WTC11 (cell line): Measurements from ENCODE around the gene SAMD9L. TPM values are rescaled to one million over a fixed set of nuclear protein-coding genes. Genes with fewer than 3 reads are reported as not detected.

Experiments used
- ATAC-seq: fragments of 200-7000 bp; cut with Tn5 transposase; 2 replicates; pipeline ENCODE4 v1.10.0; 2021; ENCODE audit warnings: mild to moderate bottlenecking, moderate library complexity
- CTCF ChIA-PET: fragments of 300-600 bp; sonication (Branson Sonifier 250); formaldehyde crosslinking; loops from one replicate; lab custom pipeline; 2021; ENCODE audit warnings: antibody characterized with exemption; lab: Charles Lee
- POLR2A ChIA-PET: fragments of 350-600 bp; sonication (Branson Sonifier 250); formaldehyde crosslinking; loops from one replicate; lab custom pipeline; 2021; ENCODE audit warnings: antibody characterized with exemption; lab: Charles Lee
- DNase-seq: peaks from one replicate; pipeline ENCODE4 v3.0.0; 2021; ENCODE audit warnings: low spot score
- H3K27ac Mint-ChIP-seq: 2 replicates; pipeline ENCODE4 v1.8.0; 2021; ENCODE audit warnings: mixed read lengths
- H3K27me3 Mint-ChIP-seq: 2 replicates; pipeline ENCODE4 v1.8.0; 2021; ENCODE audit warnings: low read depth, mild to moderate bottlenecking, moderate library complexity, mixed read lengths
- H3K36me3 Mint-ChIP-seq: 2 replicates; pipeline ENCODE4 v1.8.0; 2021; ENCODE audit warnings: mixed read lengths
- H3K4me1 Mint-ChIP-seq: 2 replicates; pipeline ENCODE4 v1.8.0; 2022; ENCODE audit warnings: mixed read lengths
- H3K4me3 Mint-ChIP-seq: 2 replicates; pipeline ENCODE4 v1.8.0; 2021; ENCODE audit warnings: mild to moderate bottlenecking, moderate library complexity, mixed read lengths
- H3K9me3 Mint-ChIP-seq: 2 replicates; pipeline ENCODE4 v1.8.0; 2021; ENCODE audit warnings: mixed read lengths
- CREM ChIP-seq: sonication (generic); formaldehyde crosslinking; IDR thresholded peaks from 2 replicates; pipeline ENCODE4 v1.8.1; 2022; ENCODE audit warnings: mild to moderate bottlenecking, missing genetic modification reagents, moderate library complexity
- EMX1 ChIP-seq: fragments of 250-450 bp; sonication (Bioruptor Pico); IDR thresholded peaks from 2 replicates; pipeline ENCODE4 v1.8.0; 2021; ENCODE audit warnings: mild to moderate bottlenecking
- ESRRA ChIP-seq: sonication (generic); formaldehyde crosslinking; IDR thresholded peaks from 2 replicates; pipeline ENCODE4 v1.8.1; 2022; ENCODE audit warnings: mild to moderate bottlenecking, missing genetic modification reagents, borderline replicate concordance
- GRHL2 ChIP-seq: fragments of 250-450 bp; sonication (Bioruptor Pico); IDR thresholded peaks from 2 replicates; pipeline ENCODE4 v1.8.0; 2022; ENCODE audit warnings: mild to moderate bottlenecking, moderate library complexity; ENCODE audit not compliant: insufficient replicate concordance, severe bottlenecking
- JAZF1 ChIP-seq: fragments of 250-450 bp; sonication (Bioruptor Pico); IDR thresholded peaks from 2 replicates; pipeline ENCODE4 v1.9.0; 2021; ENCODE audit warnings: moderate library complexity, mild to moderate bottlenecking, inconsistent platforms
- KAT7 ChIP-seq: sonication (generic); formaldehyde crosslinking; IDR thresholded peaks from 2 replicates; pipeline ENCODE4 v1.8.1; 2023; ENCODE audit warnings: missing genetic modification reagents, mild to moderate bottlenecking, borderline replicate concordance
- MYBL2 ChIP-seq: sonication (generic); formaldehyde crosslinking; IDR thresholded peaks from 2 replicates; pipeline ENCODE4 v1.8.1; 2023; ENCODE audit warnings: mild to moderate bottlenecking, moderate library complexity, missing genetic modification reagents
- NR1H2 ChIP-seq: sonication (generic); formaldehyde crosslinking; IDR thresholded peaks from 2 replicates; pipeline ENCODE4 v1.9.0; 2021; ENCODE audit warnings: mild to moderate bottlenecking, moderate library complexity, missing genetic modification reagents
- NR3C1 ChIP-seq: sonication (generic); formaldehyde crosslinking; conservative IDR thresholded peaks from 2 replicates; pipeline ENCODE4 v1.8.1; 2023; ENCODE audit warnings: low read depth, mild to moderate bottlenecking, missing genetic modification reagents
- SMAD4 ChIP-seq: sonication (generic); formaldehyde crosslinking; IDR thresholded peaks from 2 replicates; pipeline ENCODE4 v1.8.0; 2022; ENCODE audit warnings: mild to moderate bottlenecking, missing genetic modification reagents
- TEAD4 ChIP-seq: sonication (generic); formaldehyde crosslinking; IDR thresholded peaks from 2 replicates; pipeline ENCODE4 v1.8.0; 2022; ENCODE audit warnings: mild to moderate bottlenecking, missing genetic modification reagents
- ZNF671 ChIP-seq: fragments of 250-450 bp; sonication (Bioruptor Pico); IDR thresholded peaks from 2 replicates; pipeline ENCODE4 v1.8.0; 2021; ENCODE audit warnings: mild to moderate bottlenecking
- total RNA-seq: library from RNA; stranded (reverse); gene quantifications from 3 replicates; pipeline ENCODE4 v1.2.3, GENCODE V29; 2021
- TF ChIP-seq, protein P1 (sequence below): sonication (generic); formaldehyde crosslinking; IDR thresholded peaks from 2 replicates; pipeline ENCODE4 v1.8.1; 2023; ENCODE audit warnings: mild to moderate bottlenecking, missing genetic modification reagents, moderate library complexity
- TF ChIP-seq, protein P2 (sequence below): sonication (generic); formaldehyde crosslinking; IDR thresholded peaks from 2 replicates; pipeline ENCODE4 v1.8.0; 2022; ENCODE audit warnings: missing genetic modification reagents
- TF ChIP-seq, protein P3 (sequence below): sonication (generic); formaldehyde crosslinking; IDR thresholded peaks from 2 replicates; pipeline ENCODE4 v1.8.1; 2022; ENCODE audit warnings: missing genetic modification reagents, borderline replicate concordance
- TF ChIP-seq, protein P4 (sequence below): fragments of 250-450 bp; sonication (Bioruptor Pico); IDR thresholded peaks from 2 replicates; pipeline ENCODE4 v1.9.0; 2021; ENCODE audit warnings: mild to moderate bottlenecking
- TF ChIP-seq, protein P5 (sequence below): fragments of 250-450 bp; sonication (Bioruptor Pico); conservative IDR thresholded peaks from 2 replicates; pipeline ENCODE4 v1.9.0; 2021; ENCODE audit warnings: mild to moderate bottlenecking
- TF ChIP-seq, protein P6 (sequence below): sonication (generic); formaldehyde crosslinking; IDR thresholded peaks from 2 replicates; pipeline ENCODE4 v1.8.0; 2022; ENCODE audit warnings: mild to moderate bottlenecking, missing genetic modification reagents

The SAMD9L gene
- total RNA-seq, 1 experiment from 2014 or later, result 0.15 TPM

DNA sequence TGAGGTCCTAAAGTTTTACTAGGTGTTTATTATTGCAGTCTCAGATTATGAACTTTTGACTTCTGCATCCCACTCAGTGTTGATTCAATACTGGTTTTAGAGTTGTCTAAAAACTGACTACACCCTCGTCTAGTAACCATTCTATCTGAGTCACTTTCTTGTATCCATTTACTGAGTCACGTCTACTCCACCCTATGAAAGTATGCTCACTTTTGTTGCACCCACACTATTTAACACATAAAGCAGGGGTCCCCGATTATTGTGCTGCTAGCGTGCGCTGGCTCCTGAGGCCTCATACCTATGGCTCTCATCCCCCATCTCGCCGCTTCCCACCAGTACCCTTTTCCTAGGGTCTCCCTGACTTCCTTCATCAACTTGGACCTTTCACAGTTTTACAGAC is 32.4 kb downstream of the SAMD9L start:
- CTCF ChIA-PET, result no interaction called here
- DNase-seq, result no peak
- no peak for TF ChIP-seq ZNF671 (CRISPR knock-in tag)
- TF ChIP-seq EMX1 (CRISPR knock-in tag), result no peak
- TF ChIP-seq, protein P1, sequence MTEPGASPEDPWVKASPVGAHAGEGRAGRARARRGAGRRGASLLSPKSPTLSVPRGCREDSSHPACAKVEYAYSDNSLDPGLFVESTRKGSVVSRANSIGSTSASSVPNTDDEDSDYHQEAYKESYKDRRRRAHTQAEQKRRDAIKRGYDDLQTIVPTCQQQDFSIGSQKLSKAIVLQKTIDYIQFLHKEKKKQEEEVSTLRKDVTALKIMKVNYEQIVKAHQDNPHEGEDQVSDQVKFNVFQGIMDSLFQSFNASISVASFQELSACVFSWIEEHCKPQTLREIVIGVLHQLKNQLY (CRISPR knock-in tag), result no peak
- TF ChIP-seq NR1H2 (CRISPR knock-in tag), result no peak
- no peak for TF ChIP-seq GRHL2 (CRISPR knock-in tag)
- no peak for TF ChIP-seq TEAD4 (CRISPR knock-in tag)
- POLR2A ChIA-PET, result no interaction called here
- Mint-ChIP-seq H3K4me1 (peaks cover 7% of the 10 kb centered on the region; the same call in 1 of the 2 replicates), H3K9me3 (peaks cover 21% of the 10 kb centered on the region), H3K27me3 (peaks cover 13% of the 10 kb centered on the region), H3K4me3 (no peak overlapping the region), H3K27ac (no peak overlapping the region), H3K36me3 (no peaks in the 10 kb centered on the region)
- ATAC-seq, result no peak

DNA sequence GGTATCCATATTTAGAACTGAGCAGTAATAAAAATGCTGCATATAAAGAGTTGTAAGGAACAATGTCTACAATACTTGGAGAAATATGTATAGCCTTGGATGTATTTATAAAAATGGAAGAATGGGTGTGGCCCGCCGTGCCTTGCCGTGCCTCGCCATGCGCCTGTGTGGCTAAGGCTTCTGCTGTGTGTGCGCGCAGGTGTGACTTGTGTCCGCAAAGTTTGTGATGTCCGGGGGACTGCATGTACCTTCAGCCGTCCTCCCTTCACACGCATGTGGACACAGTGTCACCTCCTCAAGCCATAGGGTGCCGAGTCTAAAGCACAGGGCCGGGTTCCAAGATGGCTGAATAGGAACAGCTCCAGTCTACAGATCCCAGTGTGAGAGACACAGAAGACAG is 40.2 kb downstream of the SAMD9L start:
- peaks cover 43% of the 10 kb centered on the region for H3K27me3 Mint-ChIP-seq
- no peak overlapping the region for H3K27ac Mint-ChIP-seq
- no peaks in the 10 kb centered on the region for H3K4me1 Mint-ChIP-seq
- TF ChIP-seq NR3C1 (CRISPR knock-in tag) (no peak), SMAD4 (CRISPR knock-in tag) (no peak), CREM (no peak), JAZF1 (CRISPR knock-in tag) (no peak), ESRRA (no peak)
- TF ChIP-seq, protein P2, sequence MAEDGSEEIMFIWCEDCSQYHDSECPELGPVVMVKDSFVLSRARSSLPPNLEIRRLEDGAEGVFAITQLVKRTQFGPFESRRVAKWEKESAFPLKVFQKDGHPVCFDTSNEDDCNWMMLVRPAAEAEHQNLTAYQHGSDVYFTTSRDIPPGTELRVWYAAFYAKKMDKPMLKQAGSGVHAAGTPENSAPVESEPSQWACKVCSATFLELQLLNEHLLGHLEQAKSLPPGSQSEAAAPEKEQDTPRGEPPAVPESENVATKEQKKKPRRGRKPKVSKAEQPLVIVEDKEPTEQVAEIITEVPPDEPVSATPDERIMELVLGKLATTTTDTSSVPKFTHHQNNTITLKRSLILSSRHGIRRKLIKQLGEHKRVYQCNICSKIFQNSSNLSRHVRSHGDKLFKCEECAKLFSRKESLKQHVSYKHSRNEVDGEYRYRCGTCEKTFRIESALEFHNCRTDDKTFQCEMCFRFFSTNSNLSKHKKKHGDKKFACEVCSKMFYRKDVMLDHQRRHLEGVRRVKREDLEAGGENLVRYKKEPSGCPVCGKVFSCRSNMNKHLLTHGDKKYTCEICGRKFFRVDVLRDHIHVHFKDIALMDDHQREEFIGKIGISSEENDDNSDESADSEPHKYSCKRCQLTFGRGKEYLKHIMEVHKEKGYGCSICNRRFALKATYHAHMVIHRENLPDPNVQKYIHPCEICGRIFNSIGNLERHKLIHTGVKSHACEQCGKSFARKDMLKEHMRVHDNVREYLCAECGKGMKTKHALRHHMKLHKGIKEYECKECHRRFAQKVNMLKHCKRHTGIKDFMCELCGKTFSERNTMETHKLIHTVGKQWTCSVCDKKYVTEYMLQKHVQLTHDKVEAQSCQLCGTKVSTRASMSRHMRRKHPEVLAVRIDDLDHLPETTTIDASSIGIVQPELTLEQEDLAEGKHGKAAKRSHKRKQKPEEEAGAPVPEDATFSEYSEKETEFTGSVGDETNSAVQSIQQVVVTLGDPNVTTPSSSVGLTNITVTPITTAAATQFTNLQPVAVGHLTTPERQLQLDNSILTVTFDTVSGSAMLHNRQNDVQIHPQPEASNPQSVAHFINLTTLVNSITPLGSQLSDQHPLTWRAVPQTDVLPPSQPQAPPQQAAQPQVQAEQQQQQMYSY, result no peak
- TF ChIP-seq, protein P3, sequence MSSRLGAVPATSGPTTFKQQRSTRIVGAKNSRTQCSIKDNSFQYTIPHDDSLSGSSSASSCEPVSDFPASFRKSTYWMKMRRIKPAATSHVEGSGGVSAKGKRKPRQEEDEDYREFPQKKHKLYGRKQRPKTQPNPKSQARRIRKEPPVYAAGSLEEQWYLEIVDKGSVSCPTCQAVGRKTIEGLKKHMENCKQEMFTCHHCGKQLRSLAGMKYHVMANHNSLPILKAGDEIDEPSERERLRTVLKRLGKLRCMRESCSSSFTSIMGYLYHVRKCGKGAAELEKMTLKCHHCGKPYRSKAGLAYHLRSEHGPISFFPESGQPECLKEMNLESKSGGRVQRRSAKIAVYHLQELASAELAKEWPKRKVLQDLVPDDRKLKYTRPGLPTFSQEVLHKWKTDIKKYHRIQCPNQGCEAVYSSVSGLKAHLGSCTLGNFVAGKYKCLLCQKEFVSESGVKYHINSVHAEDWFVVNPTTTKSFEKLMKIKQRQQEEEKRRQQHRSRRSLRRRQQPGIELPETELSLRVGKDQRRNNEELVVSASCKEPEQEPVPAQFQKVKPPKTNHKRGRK (CRISPR knock-in tag), result no peak
- TF ChIP-seq, protein P4, sequence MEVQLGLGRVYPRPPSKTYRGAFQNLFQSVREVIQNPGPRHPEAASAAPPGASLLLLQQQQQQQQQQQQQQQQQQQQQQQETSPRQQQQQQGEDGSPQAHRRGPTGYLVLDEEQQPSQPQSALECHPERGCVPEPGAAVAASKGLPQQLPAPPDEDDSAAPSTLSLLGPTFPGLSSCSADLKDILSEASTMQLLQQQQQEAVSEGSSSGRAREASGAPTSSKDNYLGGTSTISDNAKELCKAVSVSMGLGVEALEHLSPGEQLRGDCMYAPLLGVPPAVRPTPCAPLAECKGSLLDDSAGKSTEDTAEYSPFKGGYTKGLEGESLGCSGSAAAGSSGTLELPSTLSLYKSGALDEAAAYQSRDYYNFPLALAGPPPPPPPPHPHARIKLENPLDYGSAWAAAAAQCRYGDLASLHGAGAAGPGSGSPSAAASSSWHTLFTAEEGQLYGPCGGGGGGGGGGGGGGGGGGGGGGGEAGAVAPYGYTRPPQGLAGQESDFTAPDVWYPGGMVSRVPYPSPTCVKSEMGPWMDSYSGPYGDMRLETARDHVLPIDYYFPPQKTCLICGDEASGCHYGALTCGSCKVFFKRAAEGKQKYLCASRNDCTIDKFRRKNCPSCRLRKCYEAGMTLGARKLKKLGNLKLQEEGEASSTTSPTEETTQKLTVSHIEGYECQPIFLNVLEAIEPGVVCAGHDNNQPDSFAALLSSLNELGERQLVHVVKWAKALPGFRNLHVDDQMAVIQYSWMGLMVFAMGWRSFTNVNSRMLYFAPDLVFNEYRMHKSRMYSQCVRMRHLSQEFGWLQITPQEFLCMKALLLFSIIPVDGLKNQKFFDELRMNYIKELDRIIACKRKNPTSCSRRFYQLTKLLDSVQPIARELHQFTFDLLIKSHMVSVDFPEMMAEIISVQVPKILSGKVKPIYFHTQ (CRISPR knock-in tag), result no peak
- POLR2A ChIA-PET, result no interaction called here
- CTCF ChIA-PET, result interaction anchor here (0.5 kb wide), 1 partner anchor 601 kb away, joined by 3 read pairs; no protein-coding TSS in a partner anchor
- H3K4me3 Mint-ChIP-seq, result no peak overlapping the region
- no peak for ATAC-seq
- H3K36me3 Mint-ChIP-seq, result no peaks in the 10 kb centered on the region
- H3K9me3 Mint-ChIP-seq, result peaks cover 15% of the 10 kb centered on the region
- DNase-seq, result no peak

DNA sequence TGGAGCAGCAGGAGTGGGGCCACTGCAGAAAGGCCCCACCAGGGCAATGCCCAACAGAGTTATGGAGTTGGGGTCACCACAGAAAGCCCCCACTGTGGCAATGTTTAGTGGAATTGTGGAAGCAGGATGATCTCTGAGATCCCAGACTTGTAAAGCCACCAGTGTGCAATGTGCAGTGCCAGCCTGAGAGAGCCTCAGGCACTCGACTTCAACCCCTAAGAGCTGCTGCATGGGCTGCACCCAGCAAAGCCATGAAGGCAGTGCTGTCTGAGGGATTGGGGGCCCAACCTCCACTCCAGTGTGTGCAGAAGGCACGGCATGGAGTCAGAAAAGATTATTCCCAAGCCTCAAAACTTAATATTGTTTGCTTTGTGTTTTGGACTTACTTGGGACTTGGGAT is 50.8 kb downstream of the SAMD9L start:
- CTCF ChIA-PET, result no interaction called here
- H3K27me3 Mint-ChIP-seq, result peaks cover 22% of the 10 kb centered on the region
- H3K9me3 Mint-ChIP-seq, result no peaks in the 10 kb centered on the region
- H3K4me3 Mint-ChIP-seq, result no peak overlapping the region
- no peak for DNase-seq
- POLR2A ChIA-PET, result no interaction called here
- no peaks in the 10 kb centered on the region for H3K36me3 Mint-ChIP-seq
- TF ChIP-seq, protein P5, sequence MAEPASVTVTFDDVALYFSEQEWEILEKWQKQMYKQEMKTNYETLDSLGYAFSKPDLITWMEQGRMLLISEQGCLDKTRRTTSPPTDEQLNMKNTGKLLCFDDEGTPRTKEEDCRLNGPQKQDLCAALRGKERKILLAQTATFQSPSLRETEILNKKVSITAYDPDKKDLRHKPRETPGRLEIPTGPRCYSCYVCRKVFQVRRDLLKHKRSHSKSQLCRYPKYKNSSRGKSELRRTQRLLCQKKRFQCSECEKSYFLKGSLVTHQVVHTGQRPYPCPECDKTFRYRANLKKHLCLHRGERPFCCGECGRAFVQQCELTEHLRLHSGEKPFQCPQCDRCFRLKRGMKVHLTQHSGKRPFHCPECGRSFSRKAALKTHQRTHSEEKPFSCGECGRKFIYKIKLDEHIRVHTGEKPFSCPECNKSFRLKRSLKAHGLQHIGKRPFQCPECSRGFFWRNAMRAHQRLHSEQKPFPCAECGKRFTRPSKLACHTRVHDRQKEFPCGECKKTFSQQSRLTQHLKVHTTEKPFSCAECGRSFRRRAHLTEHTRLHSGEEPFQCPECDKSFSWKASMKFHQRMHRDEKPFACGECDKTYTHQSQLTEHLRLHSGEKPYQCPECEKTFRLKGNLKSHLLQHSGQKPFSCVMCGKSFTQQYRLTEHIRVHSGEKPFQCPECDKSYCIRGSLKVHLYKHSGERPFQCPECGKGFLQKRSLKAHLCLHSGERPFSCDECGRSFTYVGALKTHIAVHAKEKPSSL (CRISPR knock-in tag), result no peak
- TF ChIP-seq KAT7 (CRISPR knock-in tag), result no peak
- TF ChIP-seq MYBL2 (CRISPR knock-in tag), result no peak
- TF ChIP-seq, protein P6, sequence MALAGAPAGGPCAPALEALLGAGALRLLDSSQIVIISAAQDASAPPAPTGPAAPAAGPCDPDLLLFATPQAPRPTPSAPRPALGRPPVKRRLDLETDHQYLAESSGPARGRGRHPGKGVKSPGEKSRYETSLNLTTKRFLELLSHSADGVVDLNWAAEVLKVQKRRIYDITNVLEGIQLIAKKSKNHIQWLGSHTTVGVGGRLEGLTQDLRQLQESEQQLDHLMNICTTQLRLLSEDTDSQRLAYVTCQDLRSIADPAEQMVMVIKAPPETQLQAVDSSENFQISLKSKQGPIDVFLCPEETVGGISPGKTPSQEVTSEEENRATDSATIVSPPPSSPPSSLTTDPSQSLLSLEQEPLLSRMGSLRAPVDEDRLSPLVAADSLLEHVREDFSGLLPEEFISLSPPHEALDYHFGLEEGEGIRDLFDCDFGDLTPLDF, result no peak
- H3K4me1 Mint-ChIP-seq, result no peaks in the 10 kb centered on the region
- ATAC-seq, result no peak
- H3K27ac Mint-ChIP-seq, result no peak overlapping the region
